Testis (tissue), 2 donors: ENCODE results near the gene DHODH.

ENCODE experiments used
- POLR2A ChIP-seq: fragments of 450-650 bp; IDR thresholded peaks from one replicate; pipeline ENCODE4 v1.6.1; 2017; ENCODE audit warnings: antibody characterized with exemption, mild to moderate bottlenecking, moderate library complexity
- TF ChIP-seq, protein P1 (sequence below), 3 experiments: fragments of 450-650 bp in 2 of 3; fragments of 200-600 bp in 1 of 3; sonication (generic) in 1 of 3; IDR thresholded peaks; one replicate each; pipeline ENCODE4 v1.5.1; 2016 to 2019; ENCODE audit warnings: antibody characterized with exemption in 3 of 3, mild to moderate bottlenecking in 2 of 3, moderate library complexity in 1 of 3

DNA sequence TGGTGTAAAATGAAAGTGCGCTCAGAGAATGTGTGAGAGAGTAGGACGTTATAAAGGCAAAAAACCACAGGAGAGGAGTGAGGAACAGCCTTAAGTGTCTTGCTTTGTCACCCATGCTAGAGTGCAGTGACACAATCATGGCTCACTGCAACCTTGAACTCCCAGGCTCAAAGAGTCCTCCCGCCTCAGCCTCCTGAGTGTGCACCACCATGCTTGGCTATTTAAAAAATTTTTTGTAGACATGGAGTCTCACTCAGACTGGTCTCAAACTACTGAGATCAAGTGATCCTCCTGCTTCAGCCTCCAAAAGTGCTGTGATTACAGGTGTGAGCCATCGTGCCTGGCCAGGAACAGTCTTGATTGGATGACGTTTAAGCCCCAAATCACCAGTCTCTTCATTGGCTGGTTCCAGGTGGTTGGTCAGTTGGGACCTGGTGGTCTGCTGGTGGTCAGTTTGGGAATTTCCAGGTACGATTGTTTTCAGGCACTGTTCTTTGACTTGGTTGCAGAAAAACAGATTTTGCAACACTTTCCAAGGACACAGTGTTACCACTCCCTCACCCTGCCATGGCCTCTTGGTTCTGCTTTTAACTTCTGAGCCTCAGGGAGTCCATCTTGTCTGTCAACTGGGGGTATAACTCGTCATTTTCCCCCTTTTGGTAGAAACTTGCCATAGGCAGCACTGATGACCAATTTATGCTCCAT lies 21.2 kb downstream of the DHODH start:
- TF ChIP-seq, protein P1, sequence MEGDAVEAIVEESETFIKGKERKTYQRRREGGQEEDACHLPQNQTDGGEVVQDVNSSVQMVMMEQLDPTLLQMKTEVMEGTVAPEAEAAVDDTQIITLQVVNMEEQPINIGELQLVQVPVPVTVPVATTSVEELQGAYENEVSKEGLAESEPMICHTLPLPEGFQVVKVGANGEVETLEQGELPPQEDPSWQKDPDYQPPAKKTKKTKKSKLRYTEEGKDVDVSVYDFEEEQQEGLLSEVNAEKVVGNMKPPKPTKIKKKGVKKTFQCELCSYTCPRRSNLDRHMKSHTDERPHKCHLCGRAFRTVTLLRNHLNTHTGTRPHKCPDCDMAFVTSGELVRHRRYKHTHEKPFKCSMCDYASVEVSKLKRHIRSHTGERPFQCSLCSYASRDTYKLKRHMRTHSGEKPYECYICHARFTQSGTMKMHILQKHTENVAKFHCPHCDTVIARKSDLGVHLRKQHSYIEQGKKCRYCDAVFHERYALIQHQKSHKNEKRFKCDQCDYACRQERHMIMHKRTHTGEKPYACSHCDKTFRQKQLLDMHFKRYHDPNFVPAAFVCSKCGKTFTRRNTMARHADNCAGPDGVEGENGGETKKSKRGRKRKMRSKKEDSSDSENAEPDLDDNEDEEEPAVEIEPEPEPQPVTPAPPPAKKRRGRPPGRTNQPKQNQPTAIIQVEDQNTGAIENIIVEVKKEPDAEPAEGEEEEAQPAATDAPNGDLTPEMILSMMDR (IDR thresholded peaks at IDR 0.05): no peak
- TF ChIP-seq POLR2A: no peak
